IMR-90 (cell line): ENCODE data around the gene FBXL20. TPM values are rescaled to one million over a fixed set of nuclear protein-coding genes. Genes with fewer than 3 reads are reported as not detected.

Source experiments
- ATAC-seq: fragments of 200-7000 bp; cut with Tn5 transposase; 2 replicates; pipeline ENCODE4 v1.9.1; 2020; ENCODE audit warnings: low read depth, mild to moderate bottlenecking, moderate library complexity
- BruUV-seq: library from RNA; stranded (reverse); fragments of 400-500 nt; replicated peaks from 2 replicates; lab custom pipeline; 2021; lab: Mats Ljungman, UMichigan
- CTCF ChIA-PET: fragments of 300-600 bp; formaldehyde crosslinking; extraction: SDS; loops from one replicate; lab custom pipeline; 2021; ENCODE audit warnings: antibody characterized with exemption; lab: Yijun Ruan, JAX
- POLR2A ChIA-PET: fragments of 300-600 bp; sonication (Branson Sonifier 250); formaldehyde crosslinking; loops from one replicate; lab custom pipeline; 2022; ENCODE audit warnings: antibody characterized with exemption; ENCODE audit not compliant: unreplicated experiment; lab: Charles Lee
- DNase-seq: peaks from one replicate; pipeline ENCODE4 v3.0.0; 2013
- H2AFZ ChIP-seq: replicated peaks from 2 replicates; pipeline ENCODE3; 2013; ENCODE audit warnings: low read length, mild to moderate bottlenecking; ENCODE audit not compliant: poor library complexity
- H2AK5ac ChIP-seq: 2 replicates; pipeline ENCODE4 v1.6.1; 2013; ENCODE audit warnings: low read depth, low read length, inconsistent platforms
- H2AK9ac ChIP-seq: replicated peaks from 2 replicates; pipeline ENCODE3; 2013; ENCODE audit warnings: mild to moderate bottlenecking, low read depth, low read length, moderate library complexity; ENCODE audit not compliant: poor library complexity
- H2BK120ac ChIP-seq: 2 replicates; pipeline ENCODE4 v1.6.1; 2013; ENCODE audit warnings: low read depth, low read length, inconsistent platforms
- H2BK15ac ChIP-seq: 3 replicates; pipeline ENCODE4 v1.6.1; 2013; ENCODE audit warnings: low read depth, low read length, inconsistent platforms
- H2BK20ac ChIP-seq: 2 replicates; pipeline ENCODE4 v1.6.1; 2013; ENCODE audit warnings: low read depth, mild to moderate bottlenecking, inconsistent platforms, low read length, moderate library complexity
- H2BK5ac ChIP-seq: 2 replicates; pipeline ENCODE4 v1.6.1; 2013; ENCODE audit warnings: mild to moderate bottlenecking, low read depth, low read length, inconsistent platforms; ENCODE audit not compliant: poor library complexity, severe bottlenecking
- H3K14ac ChIP-seq: replicated peaks from 2 replicates; pipeline ENCODE4 v1.6.1; 2013; ENCODE audit warnings: low read depth, low read length, inconsistent platforms
- H3K18ac ChIP-seq: 2 replicates; pipeline ENCODE4 v1.6.1; 2013; ENCODE audit warnings: low read depth, low read length, control low read depth
- H3K23ac ChIP-seq: 2 replicates; pipeline ENCODE4 v1.6.1; 2013; ENCODE audit warnings: low read depth, low read length, inconsistent platforms
- H3K27ac ChIP-seq: 2 replicates; pipeline ENCODE4 v1.5.1; 2013; ENCODE audit warnings: mild to moderate bottlenecking, control low read depth, low read length; ENCODE audit not compliant: insufficient read depth
- H3K27me3 ChIP-seq: 2 replicates; pipeline ENCODE4 v1.6.1; 2013; ENCODE audit warnings: low read length; ENCODE audit not compliant: control insufficient read depth, insufficient read depth
- H3K36me3 ChIP-seq: 2 replicates; pipeline ENCODE4 v1.6.1; 2013; ENCODE audit warnings: low read length, mixed read lengths; ENCODE audit not compliant: control insufficient read depth, insufficient read depth
- H3K4ac ChIP-seq: 2 replicates; pipeline ENCODE4 v1.6.1; 2013; ENCODE audit warnings: low read depth, low read length, inconsistent platforms
- H3K4me1 ChIP-seq: 2 replicates; pipeline ENCODE4 v1.6.1; 2013; ENCODE audit warnings: low read length, mixed read lengths; ENCODE audit not compliant: control insufficient read depth, insufficient read depth
- H3K4me2 ChIP-seq: 2 replicates; pipeline ENCODE4 v1.6.1; 2013; ENCODE audit warnings: low read depth, mild to moderate bottlenecking, control low read depth, low read length, moderate library complexity
- H3K4me3 ChIP-seq: 2 replicates; pipeline ENCODE4 v1.5.1; 2013; ENCODE audit warnings: low read depth, mild to moderate bottlenecking, control low read depth, low read length, moderate library complexity; ENCODE audit not compliant: insufficient read depth
- H3K56ac ChIP-seq: 2 replicates; pipeline ENCODE4 v1.6.1; 2013; ENCODE audit warnings: low read length, inconsistent platforms; ENCODE audit not compliant: insufficient read depth; ENCODE audit errors: extremely low read depth
- H3K79me1 ChIP-seq, 2 experiments: 2 replicates each; pipeline ENCODE4 v1.6.1; 2013; ENCODE audit warnings: low read length in 2 of 2, inconsistent platforms in 1 of 2, low read depth in 1 of 2
- H3K9ac ChIP-seq: 2 replicates; pipeline ENCODE4 v1.6.1; 2013; ENCODE audit warnings: low read depth, low read length, control low read depth
- H3K9me1 ChIP-seq: 2 replicates; pipeline ENCODE4 v1.6.1; 2013; ENCODE audit warnings: low read length, inconsistent platforms; ENCODE audit not compliant: insufficient read depth
- H3K9me3 ChIP-seq: 2 replicates; pipeline ENCODE4 v1.6.1; 2013; ENCODE audit warnings: low read length; ENCODE audit not compliant: control insufficient read depth, insufficient read depth
- H4K20me1 ChIP-seq: 2 replicates; pipeline ENCODE4 v1.6.1; 2013; ENCODE audit warnings: low read length, inconsistent platforms; ENCODE audit not compliant: insufficient read depth
- H4K5ac ChIP-seq: 2 replicates; pipeline ENCODE4 v1.6.1; 2013; ENCODE audit warnings: mild to moderate bottlenecking, low read depth, low read length, control low read depth
- H4K8ac ChIP-seq, 2 experiments: 2 replicates each; pipeline ENCODE4 v1.6.1; 2013; ENCODE audit warnings: low read depth in 2 of 2, low read length in 2 of 2, control low read depth in 1 of 2, inconsistent platforms in 1 of 2
- H4K91ac ChIP-seq: 2 replicates; pipeline ENCODE4 v1.6.1; 2013; ENCODE audit warnings: low read depth, low read length, inconsistent platforms; ENCODE audit not compliant: insufficient read depth
- CEBPB ChIP-seq: IDR thresholded peaks from 2 replicates; pipeline ENCODE4 v1.6.1; 2012; ENCODE audit warnings: low read depth, low read length, improper control_type of control experiment
- FOS ChIP-seq: fragments of 150-350 bp; IDR thresholded peaks from 2 replicates; pipeline ENCODE4 v1.6.1; 2016; ENCODE audit warnings: low read depth, low read length
- NFE2L2 ChIP-seq: fragments of 150-350 bp; IDR thresholded peaks from 2 replicates; pipeline ENCODE4 v1.6.1; 2016; ENCODE audit warnings: low read depth, mild to moderate bottlenecking, low read length
- SMC3 ChIP-seq: fragments of 150-350 bp; IDR thresholded peaks from 2 replicates; pipeline ENCODE4 v1.6.1; 2016; ENCODE audit warnings: low read depth, mild to moderate bottlenecking, antibody characterized with exemption, low read length, moderate library complexity
- WGBS, 2 experiments: methylation state at CpG; one replicate each; pipeline versions ENCODE4 v1.1.5 to v1.1.7; 2013; ENCODE audit warnings: missing lambda C conversion rate in 2 of 2; ENCODE audit not compliant: insufficient read length in 1 of 2; ENCODE audit errors: extremely low coverage in 2 of 2; 5-methylcytosine and 5-hydroxymethylcytosine counted together
- dilution Hi-C: fragments of 300-500 bp; cut with HindIII; formaldehyde crosslinking; loops from one replicate; pipeline ENCODE4 v1.14.3; 2018; ENCODE audit warnings: low sequenced_read_pairs; ENCODE audit not compliant: unreplicated experiment
- in situ Hi-C: fragments of 300-500 bp; cut with MboI; formaldehyde crosslinking; loops from 3 replicates; pipeline ENCODE4 v1.14.3; 2019; ENCODE audit warnings: low sequenced_read_pairs, inconsistent platforms, mixed read lengths
- intact Hi-C: fragments of 100-400 bp; cut with micrococcal nuclease; formaldehyde crosslinking; loops from 2 replicates; pipeline ENCODE4 v1.10.0; 2022
- polyA plus RNA-seq, 3 experiments: library from polyadenylated mRNA; depleted of rRNA; stranded (reverse); fragments of >200 nt; gene quantifications; 2 replicates each; pipeline ENCODE4 v1.2.3, GENCODE V29; 2012; ENCODE audit warnings: low replicate concordance in 1 of 3
- total RNA-seq: library from RNA; depleted of rRNA; stranded (reverse); fragments of >200 nt; gene quantifications from 2 replicates; pipeline ENCODE4 v1.2.3, GENCODE V29; 2012

Gene FBXL20
- total and polyA plus RNA-seq, 2 of the 4 experiments (the other 2 are of a cell fraction), result 4.1 to 13.8 TPM

DNA sequence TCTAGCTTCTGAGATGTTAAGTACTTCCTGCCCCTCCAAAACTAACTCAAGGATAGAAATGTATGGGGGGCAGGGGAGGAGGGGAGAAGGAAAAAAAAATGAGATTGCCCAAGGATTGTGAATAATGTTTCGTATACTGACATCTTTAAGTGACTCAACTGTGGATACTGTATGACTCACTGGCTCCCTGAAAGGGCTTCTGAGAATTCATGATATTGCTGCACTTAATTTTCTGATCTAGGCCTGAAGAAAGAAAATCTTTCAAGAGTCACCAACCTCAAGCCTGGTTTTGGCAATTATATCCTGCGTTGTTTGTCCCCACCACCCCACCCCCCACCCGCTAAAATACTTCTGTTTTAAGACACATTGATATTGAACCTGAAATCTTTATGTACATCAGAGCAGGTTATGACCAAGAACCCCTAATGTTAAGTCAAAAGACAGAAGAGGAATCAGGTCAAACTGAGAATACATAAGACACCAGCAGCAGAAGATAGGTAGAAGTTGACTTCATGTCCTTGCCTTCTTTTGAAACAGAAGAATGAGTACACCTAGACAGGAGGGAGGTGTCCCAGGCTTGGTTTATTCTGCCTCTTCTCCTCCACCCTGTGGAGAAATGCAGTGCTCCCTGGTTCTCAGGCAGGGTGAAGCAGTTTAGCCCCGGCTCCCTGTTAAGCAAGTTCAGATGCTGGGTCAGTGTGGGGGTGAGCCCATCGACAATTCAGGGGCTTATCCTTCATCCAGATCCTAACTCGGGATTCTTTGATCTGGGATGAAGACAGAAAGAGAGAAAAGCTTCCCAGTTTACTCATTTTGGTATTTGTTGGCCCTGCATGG, 3.3 kb upstream of the FBXL20 start:
- peak overlapping the region; percentile 76 for H3K14ac ChIP-seq
- H4K20me1 ChIP-seq, result peaks cover 4% of the 10 kb centered on the region; the same call in 1 of the 2 replicates
- peak; percentile 96 for TF ChIP-seq CEBPB
- no peak for TF ChIP-seq NFE2L2
- TF ChIP-seq SMC3, result no peak
- TF ChIP-seq FOS, result peak; percentile 98
- H3K4me1 ChIP-seq, result peaks cover 7% of the 10 kb centered on the region
- peak overlapping the region; percentile 49; the same call in 1 of the 2 replicates for H2BK20ac ChIP-seq
- peak overlapping the region; percentile 60; the same call in 2 of the 3 replicates for H2BK15ac ChIP-seq
- dilution Hi-C loops (no loop called here), in situ Hi-C loops (loop anchor here (10.0 kb wide), 1 partner anchor 130 kb away; no protein-coding TSS in a partner anchor), intact Hi-C loops (no loop called here)
- H3K4me3 ChIP-seq, result no peak overlapping the region
- no TSS peak for BruUV-seq
- H3K4ac ChIP-seq, result peak overlapping the region; percentile 70; the same call in 1 of the 2 replicates
- CTCF ChIA-PET, result interaction anchor here (0.6 kb wide), 1 partner anchor 61 kb away, joined by 4 read pairs; no protein-coding TSS in a partner anchor
- H3K79me1 ChIP-seq, result peaks cover 3 to 38% of the 10 kb centered on the region in 2 experiments; a peak in 3 of 4 replicates
- H3K23ac ChIP-seq, result peak overlapping the region; percentile 82; the same call in 1 of the 2 replicates
- peak; percentile 9 for ATAC-seq
- no peak overlapping the region for H2AFZ ChIP-seq
- no CpG with 5 or more reads among the region's 6 CpGs for WGBS, 2 experiments
- peak overlapping the region; percentile 68 for H3K27ac ChIP-seq
- H4K8ac ChIP-seq, result peak overlapping the region in 1 of 2 experiments; percentile 51; a peak in 1 of 4 replicates
- H3K9me3 ChIP-seq, result no peaks in the 10 kb centered on the region
- H3K9ac ChIP-seq, result peak overlapping the region; percentile 61; the same call in 1 of the 2 replicates
- H2BK120ac ChIP-seq, result peak overlapping the region; percentile 64; the same call in 1 of the 2 replicates
- peaks cover under 1% of the 10 kb centered on the region; the same call in 1 of the 2 replicates for H3K9me1 ChIP-seq
- 0 out of 2 replicates have a peak overlapping the region, but pooled peaks have one; percentile 40 for H4K91ac ChIP-seq
- peak overlapping the region; percentile 63 for H3K4me2 ChIP-seq
- H2AK9ac ChIP-seq, result no peak overlapping the region
- peak overlapping the region; percentile 59 for H2AK5ac ChIP-seq
- peak overlapping the region; percentile 86 for H2BK5ac ChIP-seq
- H3K36me3 ChIP-seq, result peaks cover 21% of the 10 kb centered on the region
- H3K18ac ChIP-seq, result peak overlapping the region; percentile 60
- POLR2A ChIA-PET, result interaction anchor here (0.6 kb wide), 1 partner anchor 133 kb away, joined by 11 read pairs; no protein-coding TSS in a partner anchor
- H4K5ac ChIP-seq, result peak overlapping the region; percentile 10
- DNase-seq, result peak; percentile 91
- peak overlapping the region; percentile 54 for H3K56ac ChIP-seq
- no peaks in the 10 kb centered on the region for H3K27me3 ChIP-seq
